22Rv1 (cell line): ENCODE data around the gene ZFYVE19.

ENCODE experiments used
- H3K27ac ChIP-seq: fragments of 450-650 bp; 2 replicates; pipeline ENCODE4 v1.5.1; 2017
- ZFX ChIP-seq: fragments of 450-650 bp; IDR thresholded peaks from 2 replicates; pipeline ENCODE4 v1.6.1; 2017; ENCODE audit warnings: antibody characterized with exemption, borderline replicate concordance
- TF ChIP-seq, protein P1 (sequence below): fragments of 450-650 bp; IDR thresholded peaks from 2 replicates; pipeline ENCODE4 v1.5.1; 2017; ENCODE audit warnings: mild to moderate bottlenecking

ZFYVE19 gene

DNA sequence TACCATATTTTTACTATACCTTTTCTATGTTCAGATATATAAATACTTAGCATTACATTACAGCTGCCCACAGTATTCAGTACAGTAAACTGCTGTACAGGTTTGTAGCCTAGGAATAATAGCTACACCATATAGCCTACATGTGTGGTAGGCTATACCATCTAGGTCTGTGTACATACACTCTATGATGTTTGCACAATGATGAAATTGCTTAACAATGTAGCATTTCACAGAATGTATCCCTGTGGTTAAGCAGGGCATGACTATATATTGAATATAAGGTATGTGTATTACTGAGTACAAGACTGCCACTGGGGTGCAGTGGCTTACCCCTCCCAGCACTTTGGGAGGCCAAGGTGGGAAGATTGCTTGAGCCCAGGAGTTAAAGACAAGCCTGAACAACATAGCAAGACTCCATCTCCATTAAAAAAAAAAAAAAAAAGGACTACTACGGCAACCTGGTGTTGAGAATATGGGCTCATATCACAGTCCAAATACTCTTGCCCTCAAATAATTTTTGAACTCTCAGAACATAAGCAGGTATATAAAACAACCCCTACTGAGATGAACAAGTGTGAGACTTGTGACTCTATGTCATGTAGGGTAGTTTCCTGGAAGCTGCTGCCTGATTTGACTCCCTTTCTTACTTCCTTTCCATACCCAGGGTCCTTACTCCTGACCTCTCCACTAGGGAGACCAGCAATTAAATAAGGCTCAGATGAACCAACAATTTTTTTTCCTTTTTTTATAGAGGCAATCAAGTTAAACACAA lies 16.9 kb downstream of the ZFYVE19 start:
- H3K27ac ChIP-seq, result no peak overlapping the region
- TF ChIP-seq ZFX, result no peak
- TF ChIP-seq, protein P1, sequence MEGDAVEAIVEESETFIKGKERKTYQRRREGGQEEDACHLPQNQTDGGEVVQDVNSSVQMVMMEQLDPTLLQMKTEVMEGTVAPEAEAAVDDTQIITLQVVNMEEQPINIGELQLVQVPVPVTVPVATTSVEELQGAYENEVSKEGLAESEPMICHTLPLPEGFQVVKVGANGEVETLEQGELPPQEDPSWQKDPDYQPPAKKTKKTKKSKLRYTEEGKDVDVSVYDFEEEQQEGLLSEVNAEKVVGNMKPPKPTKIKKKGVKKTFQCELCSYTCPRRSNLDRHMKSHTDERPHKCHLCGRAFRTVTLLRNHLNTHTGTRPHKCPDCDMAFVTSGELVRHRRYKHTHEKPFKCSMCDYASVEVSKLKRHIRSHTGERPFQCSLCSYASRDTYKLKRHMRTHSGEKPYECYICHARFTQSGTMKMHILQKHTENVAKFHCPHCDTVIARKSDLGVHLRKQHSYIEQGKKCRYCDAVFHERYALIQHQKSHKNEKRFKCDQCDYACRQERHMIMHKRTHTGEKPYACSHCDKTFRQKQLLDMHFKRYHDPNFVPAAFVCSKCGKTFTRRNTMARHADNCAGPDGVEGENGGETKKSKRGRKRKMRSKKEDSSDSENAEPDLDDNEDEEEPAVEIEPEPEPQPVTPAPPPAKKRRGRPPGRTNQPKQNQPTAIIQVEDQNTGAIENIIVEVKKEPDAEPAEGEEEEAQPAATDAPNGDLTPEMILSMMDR, result no peak

- no peak overlapping the region for H3K27ac ChIP-seq
Measured at GRCh38 chr15:40825661-40826422, 19.0 kb downstream of the ZFYVE19 start.

GRCh38 chr15:40826423-40827075 lies 19.7 kb downstream of the ZFYVE19 start:
- TF ChIP-seq, protein P1, result no peak
- no peak for TF ChIP-seq ZFX
- no peak overlapping the region for H3K27ac ChIP-seq

More at GRCh38 chr15:40825661-40826422, 19.0 kb downstream of the ZFYVE19 start:
- TF ChIP-seq ZFX, result no peak
- TF ChIP-seq, protein P1, result no peak

DNA sequence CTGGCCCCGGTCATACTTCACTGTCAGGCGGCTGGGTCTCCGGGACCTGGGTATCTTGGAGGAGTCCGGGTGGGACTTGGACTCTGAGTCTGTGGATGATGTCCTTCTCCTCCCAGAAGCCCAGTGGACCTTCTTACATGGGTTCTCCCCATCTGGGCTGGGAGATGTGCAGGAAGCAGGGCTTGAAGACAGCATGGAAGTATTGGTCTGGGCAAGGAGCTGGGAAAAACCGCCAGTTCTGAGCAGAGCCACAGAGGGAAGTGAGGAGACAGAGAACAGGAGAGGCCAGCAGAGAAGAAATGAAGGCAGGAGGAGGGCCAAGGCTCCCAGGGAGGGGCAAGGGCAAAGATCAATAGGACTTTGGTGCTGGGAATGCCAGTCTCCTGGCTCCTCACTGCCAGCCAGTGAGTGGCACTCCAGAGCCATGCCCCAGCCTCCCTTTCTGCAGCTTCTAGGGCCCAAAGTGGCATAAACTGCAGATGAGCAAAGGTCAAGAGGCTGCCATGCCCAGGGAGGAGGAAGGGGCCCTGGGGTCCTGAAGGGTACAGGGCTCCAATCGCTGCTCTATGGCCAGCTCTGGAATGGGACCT lies 21.7 kb downstream of the ZFYVE19 start, which contains the start of gene PPP1R14D:
Gene PPP1R14D (minus strand): TSS at position 262 of the 590 bp plus-strand sequence. CDS start 67 bp downstream, at position 195.
- no peak for TF ChIP-seq ZFX
- TF ChIP-seq, protein P1, result peak; percentile 12; the same call in 1 of the 2 replicates
- H3K27ac ChIP-seq, result no peak within 1 kb of the TSS

GRCh38 chr15:40829115-40829514 lies 22.2 kb downstream of the ZFYVE19 start:
- no peak for TF ChIP-seq ZFX
- TF ChIP-seq, protein P1, result no peak
- no peak overlapping the region for H3K27ac ChIP-seq

DNA sequence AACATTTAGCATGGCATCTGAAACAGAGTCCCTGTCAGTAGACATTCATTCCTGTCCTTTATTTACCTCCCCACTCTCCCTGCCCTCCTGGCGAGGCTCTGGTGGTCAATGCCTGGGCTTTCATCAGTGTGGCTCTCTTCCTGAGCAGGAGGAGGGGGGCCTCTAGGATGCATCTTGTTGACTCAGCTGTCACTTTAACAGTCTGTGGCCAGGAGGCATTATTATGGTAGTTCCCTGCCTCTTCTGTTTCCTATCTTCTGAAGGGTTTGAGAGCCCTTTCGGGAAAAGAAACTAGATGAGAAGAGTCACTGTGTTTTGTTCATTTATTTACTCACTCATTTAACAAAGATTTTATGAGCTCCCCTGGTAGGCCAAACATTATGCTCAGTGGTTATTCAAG lies 24.0 kb downstream of the ZFYVE19 start:
- no peak overlapping the region for H3K27ac ChIP-seq
- TF ChIP-seq, protein P1, result no peak
- TF ChIP-seq ZFX, result no peak
